HG02943 (cell line): ENCODE measurements around the gene DLD.
A peak's percentile ranks its signal among the peaks of the same experiment; 100 is the strongest.
"Not testable (repeated sequence)": the region's sequence is repeated elsewhere in the genome, so short reads cannot be mapped to it uniquely, and the experiment has no call there.

Experiments used
- ATAC-seq: cut with Tn5 transposase; IDR thresholded peaks from one replicate; pipeline ENCODE4 v1.9.1; 2021; ENCODE audit warnings: mild to moderate bottlenecking, low read depth, moderate library complexity; ENCODE audit not compliant: unreplicated experiment

The DLD gene

GRCh38 chr7:107890962-107891635 lies at the start of gene DLD:
DLD (plus strand) TSS chr7:107891183; CDS start chr7:107891251, 68 bp downstream.
- peak; percentile 98 for ATAC-seq

GRCh38 chr7:107842213-107842612 lies 48.8 kb upstream of the DLD start:
- ATAC-seq = no peak

- ATAC-seq = no peak
Observed at GRCh38 chr7:107843184-107843583, 47.8 kb upstream of the DLD start.

GRCh38 chr7:107846324-107846723 lies 44.7 kb upstream of the DLD start:
- no peak for ATAC-seq

GRCh38 chr7:107847168-107847835 lies 43.7 kb upstream of the DLD start:
- ATAC-seq = no peak

GRCh38 chr7:107847836-107848175 lies 43.2 kb upstream of the DLD start:
- ATAC-seq = not testable (repeated sequence)

- ATAC-seq = not testable (repeated sequence)
Observed at GRCh38 chr7:107848211-107848610, 42.8 kb upstream of the DLD start.

GRCh38 chr7:107850216-107850615 lies 40.8 kb upstream of the DLD start:
- ATAC-seq = no peak

GRCh38 chr7:107850643-107851042 lies 40.3 kb upstream of the DLD start:
- no peak for ATAC-seq

- no peak for ATAC-seq
Observed at GRCh38 chr7:107854454-107854853, 36.5 kb upstream of the DLD start.

GRCh38 chr7:107854989-107855388 lies 36.0 kb upstream of the DLD start:
- ATAC-seq = no peak

- no peak for ATAC-seq
Observed at GRCh38 chr7:107856806-107857540, 34.0 kb upstream of the DLD start.

GRCh38 chr7:107857541-107857912 lies 33.5 kb upstream of the DLD start:
- ATAC-seq = no peak

- ATAC-seq = no peak
Observed at GRCh38 chr7:107858280-107858679, 32.7 kb upstream of the DLD start.

GRCh38 chr7:107860279-107860961 lies 30.6 kb upstream of the DLD start:
- ATAC-seq = no peak

GRCh38 chr7:107860981-107861652 lies 29.9 kb upstream of the DLD start:
- no peak for ATAC-seq

- ATAC-seq = no peak
Observed at GRCh38 chr7:107865956-107866775, 24.8 kb upstream of the DLD start.

- no peak for ATAC-seq
Observed at GRCh38 chr7:107867858-107868466, 23.0 kb upstream of the DLD start.

- ATAC-seq = no peak
Observed at GRCh38 chr7:107870427-107871000, 20.5 kb upstream of the DLD start.
